ENCODE results near the gene COLEC12.

DNA sequence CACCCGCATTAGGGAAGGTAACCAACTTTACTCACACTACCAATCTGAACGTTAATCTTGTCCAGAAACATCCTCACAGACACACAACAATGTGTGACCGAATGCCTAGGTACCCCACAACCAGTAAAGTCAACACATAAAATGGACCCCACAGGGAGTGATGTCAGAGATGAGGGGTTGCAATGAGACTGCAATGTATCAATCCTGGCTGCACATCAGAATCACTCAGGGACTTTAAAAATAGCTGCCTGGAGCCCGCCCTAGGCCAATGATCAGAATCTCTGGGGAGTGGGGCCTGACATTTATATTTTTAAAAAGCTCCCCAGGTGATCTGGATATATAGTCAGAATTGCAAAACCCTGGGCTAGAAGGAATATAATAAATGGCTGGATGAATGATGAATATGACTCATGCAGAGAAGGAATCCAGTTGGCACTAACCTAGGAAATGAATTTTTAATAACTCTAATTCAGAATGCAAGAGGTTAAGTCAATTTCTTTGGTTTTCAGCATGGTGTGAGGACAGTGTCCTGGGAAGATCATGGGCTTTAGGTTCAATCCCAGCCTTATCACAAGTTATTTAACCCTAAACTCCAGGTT is 92.8 kb downstream of the COLEC12 start:
- TF ChIP-seq, protein P1, sequence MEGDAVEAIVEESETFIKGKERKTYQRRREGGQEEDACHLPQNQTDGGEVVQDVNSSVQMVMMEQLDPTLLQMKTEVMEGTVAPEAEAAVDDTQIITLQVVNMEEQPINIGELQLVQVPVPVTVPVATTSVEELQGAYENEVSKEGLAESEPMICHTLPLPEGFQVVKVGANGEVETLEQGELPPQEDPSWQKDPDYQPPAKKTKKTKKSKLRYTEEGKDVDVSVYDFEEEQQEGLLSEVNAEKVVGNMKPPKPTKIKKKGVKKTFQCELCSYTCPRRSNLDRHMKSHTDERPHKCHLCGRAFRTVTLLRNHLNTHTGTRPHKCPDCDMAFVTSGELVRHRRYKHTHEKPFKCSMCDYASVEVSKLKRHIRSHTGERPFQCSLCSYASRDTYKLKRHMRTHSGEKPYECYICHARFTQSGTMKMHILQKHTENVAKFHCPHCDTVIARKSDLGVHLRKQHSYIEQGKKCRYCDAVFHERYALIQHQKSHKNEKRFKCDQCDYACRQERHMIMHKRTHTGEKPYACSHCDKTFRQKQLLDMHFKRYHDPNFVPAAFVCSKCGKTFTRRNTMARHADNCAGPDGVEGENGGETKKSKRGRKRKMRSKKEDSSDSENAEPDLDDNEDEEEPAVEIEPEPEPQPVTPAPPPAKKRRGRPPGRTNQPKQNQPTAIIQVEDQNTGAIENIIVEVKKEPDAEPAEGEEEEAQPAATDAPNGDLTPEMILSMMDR (IDR thresholded peaks at IDR 0.05; ENCODE audit: low read depth, low read length) = no peak
- no peak for TF ChIP-seq EZH2phosphoT487 (IDR thresholded peaks at IDR 0.05; ENCODE audit: low read depth)

Measured in OCI-LY3 (cell line).